ENCODE data around the gene MEGF6.

GRCh38 chr1:3651930-3652547 is 40.7 kb upstream of the MEGF6 start, which contains the start of gene TP73:
- TF ChIP-seq CTCF (IDR thresholded peaks at IDR 0.05) = no peak
- no peak for TF ChIP-seq POLR2A (IDR thresholded peaks at IDR 0.05)

Measured in suprapubic skin (tissue), 3 donors.